A673 (cell line): ENCODE data around the gene EFHD2.

ENCODE experiments used
- EZH2 ChIP-seq: fragments of 200-600 bp; sonication (generic); IDR thresholded peaks from 2 replicates; pipeline ENCODE4 v1.6.1; 2017; ENCODE audit warnings: borderline replicate concordance, low read depth, mild to moderate bottlenecking, mixed read lengths, antibody characterized with exemption, low read length; ENCODE audit not compliant: poor library complexity, severe bottlenecking
- TF ChIP-seq, protein P1 (sequence below): fragments of 300-800, 200-600 bp; sonication (generic); conservative IDR thresholded peaks from 2 replicates; pipeline ENCODE4 v1.5.1; 2017; ENCODE audit warnings: low read depth, mild to moderate bottlenecking, antibody characterized with exemption, low read length, moderate library complexity, mixed read lengths

DNA sequence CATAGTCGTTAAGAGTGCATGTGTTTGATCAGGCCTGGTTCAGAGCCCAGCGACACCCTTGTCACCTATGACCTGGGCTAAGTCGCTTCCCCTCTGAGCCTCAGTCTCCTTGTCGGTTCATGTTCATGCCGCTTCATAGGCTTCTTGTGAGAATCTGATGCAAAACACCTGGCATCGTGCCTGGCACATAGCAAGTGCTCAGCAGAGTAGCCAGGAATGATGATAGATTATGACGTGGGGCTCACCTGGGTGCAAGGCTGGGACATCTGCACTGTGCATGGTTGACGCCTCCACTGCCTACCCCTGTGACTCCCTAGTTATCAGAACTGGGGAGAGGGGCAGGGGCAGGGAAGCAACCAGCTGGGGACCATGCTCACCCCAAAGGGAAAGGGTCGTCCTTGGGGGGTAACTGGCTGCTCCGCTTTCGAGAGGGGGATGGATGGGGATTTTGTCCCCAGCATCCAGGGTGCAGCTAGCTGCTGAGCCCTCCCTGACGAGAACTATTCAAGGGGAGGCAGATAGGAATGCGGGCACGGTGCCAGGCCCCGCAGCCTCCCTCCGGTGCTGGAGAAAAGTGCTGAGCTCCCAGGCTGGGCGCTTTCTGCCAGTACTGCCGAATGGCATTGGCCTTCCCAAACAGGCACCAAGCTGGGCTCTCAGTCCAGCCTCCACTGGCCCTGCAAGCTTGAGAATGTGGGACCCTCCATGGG is 9.3 kb downstream of the EFHD2 start:
- TF ChIP-seq, protein P1, sequence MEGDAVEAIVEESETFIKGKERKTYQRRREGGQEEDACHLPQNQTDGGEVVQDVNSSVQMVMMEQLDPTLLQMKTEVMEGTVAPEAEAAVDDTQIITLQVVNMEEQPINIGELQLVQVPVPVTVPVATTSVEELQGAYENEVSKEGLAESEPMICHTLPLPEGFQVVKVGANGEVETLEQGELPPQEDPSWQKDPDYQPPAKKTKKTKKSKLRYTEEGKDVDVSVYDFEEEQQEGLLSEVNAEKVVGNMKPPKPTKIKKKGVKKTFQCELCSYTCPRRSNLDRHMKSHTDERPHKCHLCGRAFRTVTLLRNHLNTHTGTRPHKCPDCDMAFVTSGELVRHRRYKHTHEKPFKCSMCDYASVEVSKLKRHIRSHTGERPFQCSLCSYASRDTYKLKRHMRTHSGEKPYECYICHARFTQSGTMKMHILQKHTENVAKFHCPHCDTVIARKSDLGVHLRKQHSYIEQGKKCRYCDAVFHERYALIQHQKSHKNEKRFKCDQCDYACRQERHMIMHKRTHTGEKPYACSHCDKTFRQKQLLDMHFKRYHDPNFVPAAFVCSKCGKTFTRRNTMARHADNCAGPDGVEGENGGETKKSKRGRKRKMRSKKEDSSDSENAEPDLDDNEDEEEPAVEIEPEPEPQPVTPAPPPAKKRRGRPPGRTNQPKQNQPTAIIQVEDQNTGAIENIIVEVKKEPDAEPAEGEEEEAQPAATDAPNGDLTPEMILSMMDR = no peak
- no peak for TF ChIP-seq EZH2
